ENCODE data around the gene TMA7. TPM values are rescaled to one million over a fixed set of nuclear protein-coding genes. Genes with fewer than 3 reads are reported as not detected.

The TMA7 gene
- total and polyA plus RNA-seq, 2 of the 13 experiments (the other 11 are each of a cell fraction or from before 2014, with no cell fraction given), result 100 to 486 TPM

DNA sequence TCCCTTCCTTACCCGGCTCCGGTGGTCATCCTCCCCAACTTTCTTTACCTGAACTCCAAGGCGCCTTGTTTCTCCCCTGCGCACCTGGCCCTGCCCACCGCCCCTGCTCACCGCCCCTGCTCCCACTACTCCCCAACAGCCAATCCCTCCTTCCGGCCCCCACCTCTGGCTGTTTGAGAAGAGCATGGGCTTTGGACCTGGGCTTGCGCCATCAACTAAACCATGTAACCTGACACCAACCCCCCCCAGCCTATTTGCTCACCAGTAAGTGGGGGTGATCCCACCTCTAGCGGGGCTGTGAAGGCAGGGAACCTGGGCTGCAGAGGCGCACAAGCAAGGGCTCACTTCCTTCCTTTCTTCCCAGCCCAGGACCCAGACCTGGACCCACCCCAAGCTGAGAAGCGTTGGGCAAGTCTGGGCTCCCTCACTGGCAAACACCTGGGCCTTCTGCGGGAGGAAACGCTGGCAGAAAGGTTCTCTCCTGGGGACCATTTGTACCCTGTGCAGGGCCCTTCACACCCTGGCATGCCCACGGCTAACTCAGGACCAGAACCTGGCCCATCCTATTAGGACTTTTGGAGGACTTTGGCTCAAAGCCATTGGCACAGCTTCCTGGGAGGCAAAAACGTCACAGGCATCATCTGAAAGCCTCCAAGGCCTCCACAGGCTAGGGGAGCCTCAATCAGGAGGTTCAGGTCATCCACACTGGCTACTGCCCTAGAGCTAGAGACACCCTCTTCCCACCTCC lies 9.9 kb upstream of the TMA7 start, which contains the start of gene PLXNB1 (continued):
- TF ChIP-seq, protein P1, sequence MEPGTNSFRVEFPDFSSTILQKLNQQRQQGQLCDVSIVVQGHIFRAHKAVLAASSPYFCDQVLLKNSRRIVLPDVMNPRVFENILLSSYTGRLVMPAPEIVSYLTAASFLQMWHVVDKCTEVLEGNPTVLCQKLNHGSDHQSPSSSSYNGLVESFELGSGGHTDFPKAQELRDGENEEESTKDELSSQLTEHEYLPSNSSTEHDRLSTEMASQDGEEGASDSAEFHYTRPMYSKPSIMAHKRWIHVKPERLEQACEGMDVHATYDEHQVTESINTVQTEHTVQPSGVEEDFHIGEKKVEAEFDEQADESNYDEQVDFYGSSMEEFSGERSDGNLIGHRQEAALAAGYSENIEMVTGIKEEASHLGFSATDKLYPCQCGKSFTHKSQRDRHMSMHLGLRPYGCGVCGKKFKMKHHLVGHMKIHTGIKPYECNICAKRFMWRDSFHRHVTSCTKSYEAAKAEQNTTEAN (CRISPR knock-in tag; conservative IDR thresholded peaks at IDR 0.05), result peak; percentile 74
- peak; percentile 92 for TF ChIP-seq ZNF317 (CRISPR knock-in tag; IDR thresholded peaks at IDR 0.05)
- no peak for TF ChIP-seq RBFOX2 (IDR thresholded peaks at IDR 0.05; ENCODE audit: low read depth, low read length)
- peak; percentile 45; the same call in 1 of the 2 replicates for TF ChIP-seq HOXA9 (CRISPR knock-in tag; IDR thresholded peaks at IDR 0.05; ENCODE audit: borderline replicate concordance)
- no peak; the same call in 1 of the 2 replicates for TF ChIP-seq NFYC (CRISPR knock-in tag; IDR thresholded peaks at IDR 0.05)
- TF ChIP-seq PBX3 (CRISPR knock-in tag; IDR thresholded peaks at IDR 0.05; ENCODE audit: borderline replicate concordance), result no peak
- peak; percentile 53; the same call in 1 of the 2 replicates for TF ChIP-seq HMG20A (CRISPR knock-in tag; IDR thresholded peaks at IDR 0.05; ENCODE audit: borderline replicate concordance)
- no peak for TF ChIP-seq ATM (IDR thresholded peaks at IDR 0.05; ENCODE audit: borderline replicate concordance)
- TF ChIP-seq PCBP1 (IDR thresholded peaks at IDR 0.05; ENCODE audit: borderline replicate concordance, low read depth, low read length), result peak; percentile 86; the same call in 1 of the 2 replicates
- peak; percentile 42 for TF ChIP-seq SKI (IDR thresholded peaks at IDR 0.05; ENCODE audit: partially characterized antibody)
- peak; percentile 21; the same call in 1 of the 2 replicates for TF ChIP-seq ZNF34 (CRISPR knock-in tag; IDR thresholded peaks at IDR 0.05; ENCODE audit: borderline replicate concordance)
- no peak for TF ChIP-seq ZNF251 (CRISPR knock-in tag; IDR thresholded peaks at IDR 0.05)
- TF ChIP-seq ZNF264 (CRISPR knock-in tag; IDR thresholded peaks at IDR 0.05), result peak; percentile 80; the same call in 1 of the 2 replicates
- TF ChIP-seq ZNF383 (CRISPR knock-in tag; IDR thresholded peaks at IDR 0.05; ENCODE audit: borderline replicate concordance), result peak; percentile 77; the same call in 1 of the 2 replicates
- peak; percentile 69; the same call in 1 of the 2 replicates for TF ChIP-seq ZFX (CRISPR knock-in tag; IDR thresholded peaks at IDR 0.05; ENCODE audit: low read depth)
- TF ChIP-seq NFE2L1 (CRISPR knock-in tag; IDR thresholded peaks at IDR 0.05; ENCODE audit: borderline replicate concordance), result no peak; the same call in 1 of the 2 replicates
- TF ChIP-seq NR2C2 (CRISPR knock-in tag; IDR thresholded peaks at IDR 0.05; ENCODE audit: borderline replicate concordance), result peak; percentile 88
- peak; percentile 74; the same call in 1 of the 2 replicates for TF ChIP-seq ZNF563 (CRISPR knock-in tag; IDR thresholded peaks at IDR 0.05)
- TF ChIP-seq, protein P2, sequence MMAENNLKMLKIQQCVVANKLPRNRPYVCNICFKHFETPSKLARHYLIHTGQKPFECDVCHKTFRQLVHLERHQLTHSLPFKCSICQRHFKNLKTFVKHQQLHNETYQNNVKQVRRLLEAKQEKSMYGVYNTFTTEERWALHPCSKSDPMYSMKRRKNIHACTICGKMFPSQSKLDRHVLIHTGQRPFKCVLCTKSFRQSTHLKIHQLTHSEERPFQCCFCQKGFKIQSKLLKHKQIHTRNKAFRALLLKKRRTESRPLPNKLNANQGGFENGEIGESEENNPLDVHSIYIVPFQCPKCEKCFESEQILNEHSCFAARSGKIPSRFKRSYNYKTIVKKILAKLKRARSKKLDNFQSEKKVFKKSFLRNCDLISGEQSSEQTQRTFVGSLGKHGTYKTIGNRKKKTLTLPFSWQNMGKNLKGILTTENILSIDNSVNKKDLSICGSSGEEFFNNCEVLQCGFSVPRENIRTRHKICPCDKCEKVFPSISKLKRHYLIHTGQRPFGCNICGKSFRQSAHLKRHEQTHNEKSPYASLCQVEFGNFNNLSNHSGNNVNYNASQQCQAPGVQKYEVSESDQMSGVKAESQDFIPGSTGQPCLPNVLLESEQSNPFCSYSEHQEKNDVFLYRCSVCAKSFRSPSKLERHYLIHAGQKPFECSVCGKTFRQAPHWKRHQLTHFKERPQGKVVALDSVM (CRISPR knock-in tag; IDR thresholded peaks at IDR 0.05), result peak; percentile 55; the same call in 1 of the 2 replicates
- TF ChIP-seq KLF6 (CRISPR knock-in tag; IDR thresholded peaks at IDR 0.05), result peak; percentile 89
- TF ChIP-seq ZNF782 (CRISPR knock-in tag; IDR thresholded peaks at IDR 0.05; ENCODE audit: borderline replicate concordance), result peak; percentile 62; the same call in 1 of the 2 replicates
- TF ChIP-seq ZNF749 (CRISPR knock-in tag; IDR thresholded peaks at IDR 0.05; ENCODE audit: borderline replicate concordance), result peak; percentile 80; the same call in 1 of the 2 replicates
- TF ChIP-seq KLF12 (CRISPR knock-in tag; IDR thresholded peaks at IDR 0.05; ENCODE audit: borderline replicate concordance), result no peak
